DMS 273 (cell line): Measurements from ENCODE around the gene SCARF1.
A peak's percentile ranks its signal among the peaks of the same experiment; 100 is the strongest.

ENCODE experiments used
- DNase-seq: peaks from one replicate; lab custom pipeline; 2025; ENCODE audit not compliant: unreplicated experiment; lab: John Stamatoyannopoulos, UW

Gene SCARF1

GRCh38 chr17:1648173-1648962 lies 2.8 kb upstream of the SCARF1 start:
- peak; percentile 33 for DNase-seq

DNA sequence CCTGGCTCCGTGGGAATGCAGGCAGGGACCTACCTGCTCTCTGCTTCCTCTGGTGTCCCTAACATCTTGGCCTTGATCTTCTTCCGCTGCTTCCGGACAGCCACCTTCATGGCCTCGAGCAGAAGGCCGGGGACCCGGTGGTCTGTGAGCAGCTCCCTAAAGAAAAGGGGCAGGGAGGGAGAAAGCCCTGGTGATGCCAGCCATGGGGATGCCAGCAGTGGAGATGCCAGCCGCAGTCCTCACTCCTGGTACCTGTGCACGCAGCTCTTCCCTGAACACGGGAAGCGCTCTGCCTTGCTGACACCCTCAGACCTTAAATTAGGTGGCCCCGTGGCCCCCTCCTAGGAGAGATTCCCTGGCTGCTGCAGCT lies 2.3 kb upstream of the SCARF1 start:
- no peak for DNase-seq

- DNase-seq: no peak
Observed at GRCh38 chr17:1646199-1646875, 805 bp upstream of the SCARF1 start.

- no peak for DNase-seq
Observed at GRCh38 chr17:1644493-1645206, 882 bp downstream of the SCARF1 start.

DNA sequence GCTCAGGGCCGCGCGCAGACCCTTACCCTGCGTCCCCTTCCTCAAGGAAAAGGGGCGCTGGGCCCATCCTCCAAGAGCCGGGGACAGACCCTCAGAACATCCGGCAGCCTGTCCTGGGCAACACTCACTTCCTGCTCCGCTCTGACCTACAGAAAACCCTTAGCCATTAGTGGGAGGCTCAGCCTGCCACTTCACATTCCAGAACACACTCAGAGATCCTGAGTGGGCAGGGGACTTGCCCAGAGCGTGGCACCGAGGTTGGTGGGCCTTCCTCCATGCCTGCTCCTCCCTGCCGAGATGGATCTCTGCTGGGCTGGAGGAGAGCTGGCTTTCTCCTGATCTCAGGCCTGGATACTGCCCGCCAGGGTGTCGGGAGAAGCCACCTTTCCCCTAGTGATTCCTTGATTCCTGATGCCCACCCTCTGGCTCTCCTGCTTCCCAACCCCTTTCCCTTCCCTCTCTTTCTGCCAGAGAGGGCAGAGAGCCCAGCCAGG lies 1.5 kb downstream of the SCARF1 start:
- no peak for DNase-seq

DNA sequence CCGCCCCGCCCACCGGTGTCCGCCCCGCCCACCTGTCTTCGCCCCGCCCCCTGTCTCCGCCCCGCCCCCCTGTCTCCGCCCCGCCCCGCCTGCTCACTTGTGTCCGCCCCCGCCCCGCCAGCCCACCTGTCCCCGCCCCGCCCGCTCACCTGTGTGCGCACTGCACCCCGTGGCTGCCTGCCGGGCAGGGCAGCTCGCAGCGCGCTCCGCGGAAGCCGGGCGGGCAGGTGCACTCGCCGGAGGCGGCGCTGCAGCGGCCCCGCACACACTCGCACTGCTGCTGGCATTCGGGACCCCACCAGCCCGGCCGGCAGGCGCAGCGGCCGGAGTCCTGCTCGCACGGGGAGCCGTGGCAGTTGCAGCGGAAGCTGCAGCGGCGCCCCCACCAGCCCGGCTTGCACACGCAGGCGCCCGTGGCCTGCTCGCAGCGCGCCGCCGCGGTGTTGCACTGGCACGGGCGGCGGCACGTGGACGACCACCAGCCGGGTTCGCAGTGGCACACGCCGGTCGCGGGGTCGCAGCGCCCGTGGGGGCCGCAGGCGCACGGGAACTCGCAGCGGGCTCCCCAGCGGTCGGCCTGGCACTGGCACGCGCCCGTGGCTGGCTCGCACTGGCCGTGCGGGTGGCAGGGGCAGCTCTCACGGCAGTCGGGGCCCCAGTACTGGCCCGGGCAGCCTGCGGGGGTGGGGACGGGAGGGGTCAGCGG lies 2.1 kb downstream of the SCARF1 start:
- peak; percentile 66 for DNase-seq

GRCh38 chr17:1641065-1641403 lies 4.5 kb downstream of the SCARF1 start:
- DNase-seq: no peak

- peak; percentile 54 for DNase-seq
Observed at GRCh38 chr17:1640329-1641064, 5.0 kb downstream of the SCARF1 start.

DNA sequence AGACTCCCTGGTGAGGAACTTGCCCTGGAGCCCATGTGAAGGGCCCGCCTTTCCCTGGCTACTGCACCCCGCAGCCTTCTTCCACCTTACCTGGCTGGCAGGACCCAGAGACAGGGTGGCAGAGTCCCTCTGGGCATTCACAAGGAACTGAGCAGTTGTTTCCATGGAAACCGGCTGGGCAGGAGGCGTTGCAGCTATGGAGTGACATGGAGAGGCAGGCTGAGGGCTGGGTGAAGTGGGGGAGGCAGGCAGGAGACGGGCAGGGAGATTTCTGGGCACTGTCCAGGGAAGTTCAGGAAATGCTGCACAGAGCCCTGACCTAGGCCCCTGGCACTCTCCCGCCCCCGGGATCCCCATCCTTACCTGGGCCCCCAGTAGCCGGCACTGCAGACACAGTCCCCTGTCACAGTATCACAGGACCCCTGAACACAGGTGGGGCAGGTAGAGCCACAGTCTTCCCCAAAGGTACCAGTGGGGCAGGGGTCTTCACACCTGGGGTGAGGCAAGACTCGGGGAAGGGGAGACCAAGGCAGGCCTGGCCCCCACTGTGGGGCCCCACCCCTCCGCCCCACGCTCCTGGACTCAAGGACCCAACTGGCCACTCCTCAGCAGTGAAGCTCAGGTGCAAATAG lies 5.9 kb downstream of the SCARF1 start:
- DNase-seq: peak; percentile 18

- no peak for DNase-seq
Observed at GRCh38 chr17:1638624-1639300, 6.8 kb downstream of the SCARF1 start.

DNA sequence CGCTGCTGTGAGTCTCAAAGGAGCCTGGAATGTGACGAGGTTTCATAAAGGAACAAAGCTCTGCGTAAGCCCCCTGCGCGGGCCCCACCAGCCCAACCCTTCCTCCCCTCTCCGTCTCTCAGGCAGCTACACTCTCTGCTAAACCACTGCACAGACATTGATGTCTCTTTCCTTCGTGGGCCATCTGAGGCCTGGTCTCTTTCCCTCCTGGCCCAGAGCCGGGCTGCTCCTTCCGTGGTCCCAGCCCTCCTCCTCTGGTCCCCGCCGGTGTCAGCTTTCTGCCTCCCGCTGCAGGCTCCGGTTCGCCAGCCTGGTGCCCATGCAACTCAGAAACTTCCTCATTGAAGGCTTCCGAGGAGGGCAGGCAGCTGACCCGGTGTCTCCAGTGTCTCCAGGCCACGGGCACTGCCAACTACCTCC lies 7.4 kb downstream of the SCARF1 start:
- no peak for DNase-seq

DNA sequence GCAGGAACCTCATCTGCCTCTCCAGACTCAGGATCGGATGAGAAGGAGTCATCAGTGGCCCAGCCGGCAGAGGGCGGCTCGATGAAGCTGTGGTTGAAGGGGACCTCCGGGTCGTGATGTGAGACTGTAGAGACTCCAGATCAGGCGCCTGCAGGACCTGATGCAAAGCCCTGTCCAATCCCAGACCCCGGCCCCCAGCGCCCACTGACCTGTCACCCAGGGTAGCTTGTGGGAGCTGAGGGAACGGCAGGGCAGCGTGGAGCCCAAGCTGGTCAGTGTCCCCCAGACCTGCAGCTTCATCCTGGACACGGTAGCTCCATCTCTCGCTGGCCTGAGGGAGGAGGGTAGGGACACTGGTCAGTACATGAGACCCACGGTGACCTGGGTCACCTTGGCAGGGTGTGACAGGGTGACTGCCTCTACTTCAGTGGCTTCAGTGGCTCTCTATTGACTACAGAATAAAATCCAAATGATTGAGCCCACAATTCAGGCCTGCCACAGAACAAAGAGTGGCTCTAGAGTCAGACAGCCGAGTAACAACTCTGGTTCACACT lies 8.7 kb downstream of the SCARF1 start:
- no peak for DNase-seq

DNA sequence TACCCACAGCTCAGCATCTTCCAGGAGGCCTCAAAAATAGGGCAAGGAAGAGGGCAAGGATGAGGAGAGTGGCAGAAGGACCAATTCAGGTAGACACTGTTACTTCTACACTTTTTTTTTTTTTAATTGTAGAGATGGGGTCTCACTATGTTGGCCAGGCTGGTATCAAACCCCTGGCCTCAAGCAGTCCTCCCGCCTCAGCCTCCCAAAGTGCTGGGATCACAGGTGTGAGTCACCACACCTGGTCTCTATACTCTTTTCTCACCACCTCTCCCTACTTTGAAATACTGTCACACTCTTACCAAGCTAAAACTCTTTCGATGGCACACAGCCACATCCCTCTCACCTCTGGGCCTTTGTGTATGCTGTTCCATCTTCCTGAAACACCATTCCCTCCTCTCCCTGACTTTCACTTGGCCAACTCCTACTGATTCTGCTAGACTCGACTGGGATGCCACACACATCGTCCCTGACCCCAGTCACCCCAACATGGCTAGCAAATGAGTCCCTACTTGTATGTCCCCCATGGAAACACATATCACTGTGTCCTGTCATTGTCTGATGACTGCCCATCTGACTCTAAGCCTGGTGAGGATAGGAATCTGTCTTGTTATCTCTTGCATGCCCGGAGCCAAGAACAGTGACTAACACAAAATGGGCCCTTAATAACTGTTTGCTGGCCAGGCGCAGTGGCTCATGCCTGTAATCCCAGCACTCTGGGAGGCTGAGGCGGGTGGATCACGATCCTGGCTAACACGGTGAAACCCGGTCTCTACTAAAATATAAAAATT lies 9.7 kb downstream of the SCARF1 start:
- DNase-seq: no peak

GRCh38 chr17:1634841-1635650 lies 10.5 kb downstream of the SCARF1 start:
- no peak for DNase-seq

- no peak for DNase-seq
Observed at GRCh38 chr17:1630662-1631061, 14.9 kb downstream of the SCARF1 start.

- peak; percentile 70 for DNase-seq
Observed at GRCh38 chr17:1629504-1630310, 15.8 kb downstream of the SCARF1 start.
